Transverse colon (tissue), 4 donors: ENCODE results near the gene NCBP3. TPM values are rescaled to one million over a fixed set of nuclear protein-coding genes. Genes with fewer than 3 reads are reported as not detected.
A peak's percentile ranks its signal among the peaks of the same experiment; 100 is the strongest.

Source experiments
- DNase-seq: peaks from one replicate; pipeline ENCODE4 v3.0.0-alpha.2; 2019
- H3K27ac ChIP-seq, 4 donors: fragments of 200-600 bp; sonication (generic); 2 replicates each; pipeline ENCODE4 v1.5.1; 2016 to 2018; ENCODE audit warnings: inconsistent platforms in 4 of 4
- H3K27me3 ChIP-seq: fragments of 200-600 bp; sonication (generic); 2 replicates; pipeline ENCODE4 v1.5.1; 2017; ENCODE audit warnings: inconsistent platforms
- H3K36me3 ChIP-seq, 4 donors: fragments of 200-600 bp; sonication (generic); 2 replicates each; pipeline ENCODE4 v1.5.1; 2017 to 2019; ENCODE audit warnings: inconsistent platforms in 4 of 4
- H3K4me1 ChIP-seq, 4 donors: fragments of 200-600 bp; sonication (generic); 2 replicates each; pipeline ENCODE4 v1.5.1; 2017 to 2020; ENCODE audit warnings: inconsistent platforms in 4 of 4
- H3K4me3 ChIP-seq, 4 donors: fragments of 200-600 bp; sonication (generic); 1 replicate in 1 of 4; 2 replicates in 3 of 4; pipeline versions ENCODE4 v1.5.1 to v1.6.1; 2017 to 2019; ENCODE audit warnings: inconsistent platforms in 4 of 4
- H3K9me3 ChIP-seq, 2 donors: fragments of 200-600 bp; sonication (generic); 2 replicates each; pipeline ENCODE4 v1.5.1; 2017 to 2019; ENCODE audit warnings: inconsistent platforms in 2 of 2
- CTCF ChIP-seq, 5 experiments: fragments of 200-600 bp in 3 of 5; fragments of 450-650 bp in 2 of 5; sonication (generic) in 3 of 5; IDR thresholded peaks; 1 replicate in 2 of 5; 2 replicates in 3 of 5; pipeline ENCODE4 v1.5.1; 2016 to 2017; ENCODE audit warnings: antibody characterized with exemption in 5 of 5, inconsistent platforms in 3 of 5, mild to moderate bottlenecking in 2 of 5, moderate library complexity in 1 of 5
- EP300 ChIP-seq: sonication (generic); formaldehyde crosslinking; IDR thresholded peaks from one replicate; pipeline ENCODE4 v1.6.1; 2017; ENCODE audit warnings: antibody characterized with exemption, low read depth
- POLR2A ChIP-seq: fragments of 450-650 bp; IDR thresholded peaks from one replicate; pipeline ENCODE4 v1.6.1; 2016; ENCODE audit warnings: antibody characterized with exemption, mild to moderate bottlenecking, moderate library complexity
- POLR2AphosphoS5 ChIP-seq, 3 donors: sonication (generic); formaldehyde crosslinking; IDR thresholded peaks; one replicate each; pipeline ENCODE4 v1.6.1; 2016; ENCODE audit warnings: antibody characterized with exemption in 3 of 3
- whole genome bisulfite sequencing, 2 donors: methylation state at CpG; one replicate each; pipeline ENCODE4 v1.1.5; 2018; ENCODE audit warnings: low coverage in 1 of 2; 5-methylcytosine and 5-hydroxymethylcytosine counted together
- in situ Hi-C, 4 donors: fragments of 200-750 bp; cut with MboI; loops; one replicate each; pipeline versions ENCODE4 v1.15.0 to v1.15.1; 2017; ENCODE audit warnings: low sequenced_read_pairs in 3 of 4, low pct_ligation_motif_present in 1 of 4, low pct_unique_long_range_greater_than_20kb in 1 of 4
- intact Hi-C: fragments of 100-400 bp; cut with DNase I; formaldehyde crosslinking; loops from one replicate; pipeline ENCODE4 v1.15.1; 2023; ENCODE audit warnings: low total_unique reads
- total RNA-seq, 4 donors: library from RNA; depleted of rRNA; stranded (reverse); fragments of >200 nt; gene quantifications; one replicate each; pipeline ENCODE4 v1.1.0, GENCODE V29; 2016

NCBP3 gene
- total RNA-seq, 4 donors from 2014 or later = 28.9 to 55.6 (median 45.8) TPM

- Histone ChIP-seq H3K4me1 (peaks cover 0 to 4% (median 0%) of the 10 kb centered on the region in 4 donors), H3K27ac (peak overlapping the region; percentile 52 to 80 (median 64)), H3K27me3 (no peaks in the 10 kb centered on the region), H3K4me3 (no peak overlapping the region), H3K9me3 (no peaks in the 10 kb centered on the region), H3K36me3 (peaks cover 0 to 6% (median 0%) of the 10 kb centered on the region in 4 donors)
- intact Hi-C loops (no loop called here), in situ Hi-C loops (no loop called here)
- peak; percentile 6 to 36 (median 26) for TF ChIP-seq POLR2AphosphoS5 (IDR thresholded peaks at IDR 0.05)
- no peak for TF ChIP-seq CTCF (IDR thresholded peaks at IDR 0.05)
- 71 to 100% methylated on average over 1 to 19 of the region's 19 CpGs for WGBS, 2 donors
- DNase-seq = peak; percentile 45
These were observed 43.4 kb downstream of the NCBP3 start for GRCh38 chr17:3802461-3803307.

- no peak for TF ChIP-seq POLR2A
- no peak for TF ChIP-seq EP300
- no peak for TF ChIP-seq POLR2AphosphoS5 (IDR thresholded peaks at IDR 0.05)
- no peak for TF ChIP-seq CTCF (IDR thresholded peaks at IDR 0.05)
- H3K36me3 ChIP-seq = no peaks in the 10 kb centered on the region
- 90 to 92% methylated on average over 5 to 10 of the region's 10 CpGs for WGBS, 2 donors
- no peak overlapping the region for H3K4me3 ChIP-seq
- DNase-seq = no peak
- no peaks in the 10 kb centered on the region for H3K27me3 ChIP-seq
- in situ Hi-C loops (no loop called here), intact Hi-C loops (no loop called here)
- peak overlapping the region; percentile 52 to 80 (median 64) for H3K27ac ChIP-seq
- no peaks in the 10 kb centered on the region for H3K9me3 ChIP-seq
- peaks cover 0 to 4% (median 0%) of the 10 kb centered on the region in 4 donors for H3K4me1 ChIP-seq
These were observed 44.3 kb downstream of the NCBP3 start for GRCh38 chr17:3801792-3802191.

GRCh38 chr17:3801347-3801746, 44.7 kb downstream of the NCBP3 start:
- no peaks in the 10 kb centered on the region for H3K36me3 ChIP-seq
- in situ Hi-C loops (no loop called here), intact Hi-C loops (no loop called here)
- peaks cover 0 to 4% (median 0%) of the 10 kb centered on the region in 4 donors for H3K4me1 ChIP-seq
- no peak for TF ChIP-seq POLR2AphosphoS5 (IDR thresholded peaks at IDR 0.05)
- no peak for TF ChIP-seq EP300
- TF ChIP-seq CTCF (IDR thresholded peaks at IDR 0.05) = no peak
- no peak for TF ChIP-seq POLR2A
- no peaks in the 10 kb centered on the region for H3K9me3 ChIP-seq
- H3K27ac ChIP-seq = no peak overlapping the region
- DNase-seq = no peak
- H3K27me3 ChIP-seq = no peaks in the 10 kb centered on the region
- 91% methylated on average over 7 of the region's 7 CpGs; no CpG with 5 or more reads in 1 of the 2 donors for WGBS, 2 donors
- H3K4me3 ChIP-seq = no peak overlapping the region

- 84% methylated on average over 17 of the region's 17 CpGs; no CpG with 5 or more reads in 1 of the 2 donors for WGBS, 2 donors
- intact Hi-C loops = no loop called here
- TF ChIP-seq EP300 = no peak
- TF ChIP-seq CTCF (IDR thresholded peaks at IDR 0.05) = no peak
- no peak for TF ChIP-seq POLR2A
- TF ChIP-seq POLR2AphosphoS5 (IDR thresholded peaks at IDR 0.05) = no peak
- peaks cover 0 to 4% (median 0%) of the 10 kb centered on the region in 4 donors for H3K4me1 ChIP-seq
- peak within 1 kb of the TSS; percentile 52 to 80 (median 64) for H3K27ac ChIP-seq
- H3K9me3 ChIP-seq = no peaks in the 10 kb centered on the region
- no peak within 1 kb of the TSS for H3K4me3 ChIP-seq
- in situ Hi-C loops = no loop called here
- no peak for DNase-seq
- no peaks in the 10 kb centered on the region for H3K27me3 ChIP-seq
- no peaks in the 10 kb centered on the region for H3K36me3 ChIP-seq
These were observed 45.4 kb downstream of the NCBP3 start, which contains the start of gene ITGAE for GRCh38 chr17:3800362-3801271. ITGAE (minus strand) TSS chr17:3801188; CDS start chr17:3801144, 44 bp downstream.
